IMR-90 (cell line): ENCODE results near the gene ZBTB39. TPM values are rescaled to one million over a fixed set of nuclear protein-coding genes. Genes with fewer than 3 reads are reported as not detected.

Source experiments
- ATAC-seq: fragments of 200-7000 bp; cut with Tn5 transposase; 2 replicates; pipeline ENCODE4 v1.9.1; 2020; ENCODE audit warnings: low read depth, mild to moderate bottlenecking, moderate library complexity
- BruUV-seq: library from RNA; stranded (reverse); fragments of 400-500 nt; replicated peaks from 2 replicates; lab custom pipeline; 2021; lab: Mats Ljungman, UMichigan
- CTCF ChIA-PET: fragments of 300-600 bp; formaldehyde crosslinking; extraction: SDS; loops from one replicate; lab custom pipeline; 2021; ENCODE audit warnings: antibody characterized with exemption; lab: Yijun Ruan, JAX
- POLR2A ChIA-PET: fragments of 300-600 bp; sonication (Branson Sonifier 250); formaldehyde crosslinking; loops from one replicate; lab custom pipeline; 2022; ENCODE audit warnings: antibody characterized with exemption; ENCODE audit not compliant: unreplicated experiment; lab: Charles Lee
- DNase-seq: peaks from one replicate; pipeline ENCODE4 v3.0.0; 2013
- H2AFZ ChIP-seq: replicated peaks from 2 replicates; pipeline ENCODE3; 2013; ENCODE audit warnings: low read length, mild to moderate bottlenecking; ENCODE audit not compliant: poor library complexity
- H2AK5ac ChIP-seq: 2 replicates; pipeline ENCODE4 v1.6.1; 2013; ENCODE audit warnings: low read depth, low read length, inconsistent platforms
- H2AK9ac ChIP-seq: replicated peaks from 2 replicates; pipeline ENCODE3; 2013; ENCODE audit warnings: mild to moderate bottlenecking, low read depth, low read length, moderate library complexity; ENCODE audit not compliant: poor library complexity
- H2BK120ac ChIP-seq: 2 replicates; pipeline ENCODE4 v1.6.1; 2013; ENCODE audit warnings: low read depth, low read length, inconsistent platforms
- H2BK15ac ChIP-seq: 3 replicates; pipeline ENCODE4 v1.6.1; 2013; ENCODE audit warnings: low read depth, low read length, inconsistent platforms
- H2BK20ac ChIP-seq: 2 replicates; pipeline ENCODE4 v1.6.1; 2013; ENCODE audit warnings: low read depth, mild to moderate bottlenecking, inconsistent platforms, low read length, moderate library complexity
- H2BK5ac ChIP-seq: 2 replicates; pipeline ENCODE4 v1.6.1; 2013; ENCODE audit warnings: mild to moderate bottlenecking, low read depth, low read length, inconsistent platforms; ENCODE audit not compliant: poor library complexity, severe bottlenecking
- H3K14ac ChIP-seq: replicated peaks from 2 replicates; pipeline ENCODE4 v1.6.1; 2013; ENCODE audit warnings: low read depth, low read length, inconsistent platforms
- H3K18ac ChIP-seq: 2 replicates; pipeline ENCODE4 v1.6.1; 2013; ENCODE audit warnings: low read depth, low read length, control low read depth
- H3K23ac ChIP-seq: 2 replicates; pipeline ENCODE4 v1.6.1; 2013; ENCODE audit warnings: low read depth, low read length, inconsistent platforms
- H3K27ac ChIP-seq: 2 replicates; pipeline ENCODE4 v1.5.1; 2013; ENCODE audit warnings: mild to moderate bottlenecking, control low read depth, low read length; ENCODE audit not compliant: insufficient read depth
- H3K27me3 ChIP-seq: 2 replicates; pipeline ENCODE4 v1.6.1; 2013; ENCODE audit warnings: low read length; ENCODE audit not compliant: control insufficient read depth, insufficient read depth
- H3K36me3 ChIP-seq: 2 replicates; pipeline ENCODE4 v1.6.1; 2013; ENCODE audit warnings: low read length, mixed read lengths; ENCODE audit not compliant: control insufficient read depth, insufficient read depth
- H3K4ac ChIP-seq: 2 replicates; pipeline ENCODE4 v1.6.1; 2013; ENCODE audit warnings: low read depth, low read length, inconsistent platforms
- H3K4me1 ChIP-seq: 2 replicates; pipeline ENCODE4 v1.6.1; 2013; ENCODE audit warnings: low read length, mixed read lengths; ENCODE audit not compliant: control insufficient read depth, insufficient read depth
- H3K4me2 ChIP-seq: 2 replicates; pipeline ENCODE4 v1.6.1; 2013; ENCODE audit warnings: low read depth, mild to moderate bottlenecking, control low read depth, low read length, moderate library complexity
- H3K4me3 ChIP-seq: 2 replicates; pipeline ENCODE4 v1.5.1; 2013; ENCODE audit warnings: low read depth, mild to moderate bottlenecking, control low read depth, low read length, moderate library complexity; ENCODE audit not compliant: insufficient read depth
- H3K56ac ChIP-seq: 2 replicates; pipeline ENCODE4 v1.6.1; 2013; ENCODE audit warnings: low read length, inconsistent platforms; ENCODE audit not compliant: insufficient read depth; ENCODE audit errors: extremely low read depth
- H3K79me1 ChIP-seq, 2 experiments: 2 replicates each; pipeline ENCODE4 v1.6.1; 2013; ENCODE audit warnings: low read length in 2 of 2, inconsistent platforms in 1 of 2, low read depth in 1 of 2
- H3K9ac ChIP-seq: 2 replicates; pipeline ENCODE4 v1.6.1; 2013; ENCODE audit warnings: low read depth, low read length, control low read depth
- H3K9me1 ChIP-seq: 2 replicates; pipeline ENCODE4 v1.6.1; 2013; ENCODE audit warnings: low read length, inconsistent platforms; ENCODE audit not compliant: insufficient read depth
- H3K9me3 ChIP-seq: 2 replicates; pipeline ENCODE4 v1.6.1; 2013; ENCODE audit warnings: low read length; ENCODE audit not compliant: control insufficient read depth, insufficient read depth
- H4K20me1 ChIP-seq: 2 replicates; pipeline ENCODE4 v1.6.1; 2013; ENCODE audit warnings: low read length, inconsistent platforms; ENCODE audit not compliant: insufficient read depth
- H4K5ac ChIP-seq: 2 replicates; pipeline ENCODE4 v1.6.1; 2013; ENCODE audit warnings: mild to moderate bottlenecking, low read depth, low read length, control low read depth
- H4K8ac ChIP-seq, 2 experiments: 2 replicates each; pipeline ENCODE4 v1.6.1; 2013; ENCODE audit warnings: low read depth in 2 of 2, low read length in 2 of 2, control low read depth in 1 of 2, inconsistent platforms in 1 of 2
- H4K91ac ChIP-seq: 2 replicates; pipeline ENCODE4 v1.6.1; 2013; ENCODE audit warnings: low read depth, low read length, inconsistent platforms; ENCODE audit not compliant: insufficient read depth
- BHLHE40 ChIP-seq: fragments of 150-350 bp; IDR thresholded peaks from 2 replicates; pipeline ENCODE4 v1.6.1; 2016; ENCODE audit warnings: mild to moderate bottlenecking, low read depth, low read length
- CEBPB ChIP-seq: IDR thresholded peaks from 2 replicates; pipeline ENCODE4 v1.6.1; 2012; ENCODE audit warnings: low read depth, low read length, improper control_type of control experiment
- CHD1 ChIP-seq: IDR thresholded peaks from 2 replicates; pipeline ENCODE4 v1.6.1; 2012; ENCODE audit warnings: low read depth, low read length, improper control_type of control experiment
- CTCF ChIP-seq: conservative IDR thresholded peaks from 2 replicates; pipeline ENCODE4 v1.5.1; 2012; ENCODE audit warnings: mild to moderate bottlenecking, low read depth, low read length, improper control_type of control experiment
- ELK1 ChIP-seq: fragments of 150-350 bp; IDR thresholded peaks from 2 replicates; pipeline ENCODE4 v1.6.1; 2016; ENCODE audit warnings: low read depth, mild to moderate bottlenecking, low read length, moderate library complexity, borderline replicate concordance
- FOS ChIP-seq: fragments of 150-350 bp; IDR thresholded peaks from 2 replicates; pipeline ENCODE4 v1.6.1; 2016; ENCODE audit warnings: low read depth, low read length
- MAFK ChIP-seq: IDR thresholded peaks from 2 replicates; pipeline ENCODE4 v1.6.1; 2012; ENCODE audit warnings: low read depth, low read length, improper control_type of control experiment
- MAZ ChIP-seq: IDR thresholded peaks from 2 replicates; pipeline ENCODE4 v1.6.1; 2012; ENCODE audit warnings: low read depth, mild to moderate bottlenecking, low read length, improper control_type of control experiment, moderate library complexity, borderline replicate concordance
- MXI1 ChIP-seq: IDR thresholded peaks from 2 replicates; pipeline ENCODE4 v1.6.1; 2012; ENCODE audit warnings: low read depth, mild to moderate bottlenecking, low read length, moderate library complexity, borderline replicate concordance
- NFE2L2 ChIP-seq: fragments of 150-350 bp; IDR thresholded peaks from 2 replicates; pipeline ENCODE4 v1.6.1; 2016; ENCODE audit warnings: low read depth, mild to moderate bottlenecking, low read length
- POLR2A ChIP-seq: IDR thresholded peaks from 2 replicates; pipeline ENCODE4 v1.6.1; 2012; ENCODE audit warnings: mild to moderate bottlenecking, low read depth, low read length
- RAD21 ChIP-seq: IDR thresholded peaks from 2 replicates; pipeline ENCODE4 v1.6.1; 2012; ENCODE audit warnings: low read length, improper control_type of control experiment
- RCOR1 ChIP-seq: IDR thresholded peaks from 2 replicates; pipeline ENCODE4 v1.6.1; 2012; ENCODE audit warnings: mild to moderate bottlenecking, low read length, improper control_type of control experiment; ENCODE audit not compliant: insufficient replicate concordance
- RFX5 ChIP-seq: IDR thresholded peaks from 2 replicates; pipeline ENCODE4 v1.8.0; 2012; ENCODE audit warnings: low read depth, mild to moderate bottlenecking, low read length, moderate library complexity
- USF2 ChIP-seq: fragments of 150-350 bp; IDR thresholded peaks from 2 replicates; pipeline ENCODE4 v1.6.1; 2017; ENCODE audit warnings: mild to moderate bottlenecking, antibody characterized with exemption, low read length, low read depth
- WGBS, 2 experiments: methylation state at CpG; one replicate each; pipeline versions ENCODE4 v1.1.5 to v1.1.7; 2013; ENCODE audit warnings: missing lambda C conversion rate in 2 of 2; ENCODE audit not compliant: insufficient read length in 1 of 2; ENCODE audit errors: extremely low coverage in 2 of 2; 5-methylcytosine and 5-hydroxymethylcytosine counted together
- dilution Hi-C: fragments of 300-500 bp; cut with HindIII; formaldehyde crosslinking; loops from one replicate; pipeline ENCODE4 v1.14.3; 2018; ENCODE audit warnings: low sequenced_read_pairs; ENCODE audit not compliant: unreplicated experiment
- in situ Hi-C: fragments of 300-500 bp; cut with MboI; formaldehyde crosslinking; loops from 3 replicates; pipeline ENCODE4 v1.14.3; 2019; ENCODE audit warnings: low sequenced_read_pairs, inconsistent platforms, mixed read lengths
- intact Hi-C: fragments of 100-400 bp; cut with micrococcal nuclease; formaldehyde crosslinking; loops from 2 replicates; pipeline ENCODE4 v1.10.0; 2022
- polyA plus RNA-seq, 3 experiments: library from polyadenylated mRNA; depleted of rRNA; stranded (reverse); fragments of >200 nt; gene quantifications; 2 replicates each; pipeline ENCODE4 v1.2.3, GENCODE V29; 2012; ENCODE audit warnings: low replicate concordance in 1 of 3
- total RNA-seq: library from RNA; depleted of rRNA; stranded (reverse); fragments of >200 nt; gene quantifications from 2 replicates; pipeline ENCODE4 v1.2.3, GENCODE V29; 2012

The ZBTB39 gene
- total and polyA plus RNA-seq, 2 of the 4 experiments (the other 2 are of a cell fraction): 4.0 to 5.2 TPM

- Histone ChIP-seq H2BK20ac (0 out of 2 replicates have a peak overlapping the region, but pooled peaks have one; percentile 5), H4K91ac (no peak overlapping the region), H3K56ac (no peak overlapping the region), H3K14ac (no peak overlapping the region), H3K4me1 (peaks cover 3% of the 10 kb centered on the region; the same call in 1 of the 2 replicates), H2BK120ac (no peak overlapping the region), H2AFZ (peak overlapping the region; percentile 50), H3K27ac (no peak overlapping the region), H3K9me1 (no peaks in the 10 kb centered on the region; the same call in 1 of the 2 replicates), H3K79me1 (no peaks in the 10 kb centered on the region), H4K5ac (no peak overlapping the region), H3K27me3 (peaks cover 20% of the 10 kb centered on the region), H2BK15ac (no peak overlapping the region), H3K36me3 (no peaks in the 10 kb centered on the region), H2BK5ac (no peak overlapping the region), H3K4me2 (no peak overlapping the region), H3K4me3 (no peak overlapping the region), H2AK9ac (peak overlapping the region; percentile 63), H4K8ac (no peak overlapping the region), H3K9me3 (no peaks in the 10 kb centered on the region), H3K9ac (no peak overlapping the region), H4K20me1 (peaks cover 10% of the 10 kb centered on the region; the same call in 1 of the 2 replicates), H3K23ac (no peak overlapping the region), H2AK5ac (no peak overlapping the region), H3K4ac (no peak overlapping the region), H3K18ac (no peak overlapping the region)
- CTCF ChIA-PET: no interaction called here
- intact Hi-C loops: no loop called here
- POLR2A ChIA-PET: interaction anchor here (0.6 kb wide), 1 partner anchor 40 kb away, joined by 3 read pairs; no protein-coding TSS in a partner anchor
- ATAC-seq (no peak), DNase-seq (no peak)
- no CpG with 5 or more reads among the region's 1 CpG for WGBS, 2 experiments
- dilution Hi-C loops: no loop called here
- in situ Hi-C loops: no loop called here
- BruUV-seq: no TSS peak
- TF ChIP-seq CEBPB (no peak), NFE2L2 (no peak), POLR2A (no peak), BHLHE40 (no peak), FOS (no peak), CHD1 (no peak), MAZ (no peak), MAFK (no peak), RAD21 (no peak), CTCF (no peak), MXI1 (no peak), USF2 (no peak), RFX5 (no peak), ELK1 (no peak), RCOR1 (no peak)
Measured at GRCh38 chr12:57048423-57049118, 42.2 kb upstream of the ZBTB39 start.
